Endodermal cell (in vitro differentiated cells): Measurements from ENCODE around the gene CDON. TPM values are rescaled to one million over a fixed set of nuclear protein-coding genes. Genes with fewer than 3 reads are reported as not detected.

Experiments used
- DNase-seq: peaks from one replicate; pipeline ENCODE4 v3.0.0-alpha.2; 2017
- H3K27ac ChIP-seq: 2 replicates; pipeline ENCODE4 v1.5.1; 2013; ENCODE audit warnings: mild to moderate bottlenecking, low read depth, low read length, moderate library complexity
- H3K27me3 ChIP-seq: 2 replicates; pipeline ENCODE4 v1.6.1; 2013; ENCODE audit warnings: mild to moderate bottlenecking, low read length, moderate library complexity; ENCODE audit not compliant: insufficient read depth, control insufficient read depth, poor library complexity, severe bottlenecking
- H3K36me3 ChIP-seq: 2 replicates; pipeline ENCODE4 v1.7.0; 2013; ENCODE audit warnings: mild to moderate bottlenecking, low read length, moderate library complexity; ENCODE audit not compliant: control insufficient read depth, insufficient read depth
- H3K4me1 ChIP-seq: one replicate; pipeline ENCODE4 v1.7.0; 2013; ENCODE audit warnings: low read length; ENCODE audit not compliant: control insufficient read depth, insufficient read depth
- H3K4me3 ChIP-seq: 2 replicates; pipeline ENCODE4 v1.5.1; 2013; ENCODE audit warnings: mild to moderate bottlenecking, low read length, moderate library complexity
- H3K9ac ChIP-seq: 2 replicates; pipeline ENCODE4 v1.6.1; 2013; ENCODE audit warnings: mild to moderate bottlenecking, low read length, moderate library complexity; ENCODE audit not compliant: poor library complexity, severe bottlenecking; ENCODE audit errors: extremely low read depth
- H3K9me3 ChIP-seq: 2 replicates; pipeline ENCODE4 v1.6.1; 2013; ENCODE audit warnings: mild to moderate bottlenecking, low read length, moderate library complexity; ENCODE audit not compliant: control insufficient read depth
- H3K27ac Mint-ChIP-seq: 2 replicates; pipeline ENCODE4 v1.8.0; 2020; ENCODE audit warnings: mixed read lengths
- H3K27me3 Mint-ChIP-seq: 2 replicates; pipeline ENCODE4 v1.8.0; 2021; ENCODE audit warnings: mild to moderate bottlenecking, mixed read lengths; ENCODE audit not compliant: insufficient read depth
- H3K36me3 Mint-ChIP-seq: 2 replicates; pipeline ENCODE4 v1.8.0; 2020; ENCODE audit warnings: low read depth, mixed read lengths
- H3K4me1 Mint-ChIP-seq: 2 replicates; pipeline ENCODE4 v1.8.0; 2020; ENCODE audit warnings: mixed read lengths
- H3K4me3 Mint-ChIP-seq: 2 replicates; pipeline ENCODE4 v1.8.0; 2020; ENCODE audit warnings: mild to moderate bottlenecking, moderate library complexity, mixed read lengths
- H3K9me3 Mint-ChIP-seq: 2 replicates; pipeline ENCODE4 v1.8.0; 2020; ENCODE audit warnings: mild to moderate bottlenecking, mixed read lengths
- WGBS, 2 experiments: methylation state at CpG; one replicate each; pipeline versions ENCODE4 v1.1.5 to v1.1.7; 2013; ENCODE audit warnings: missing lambda C conversion rate in 2 of 2, mixed read lengths in 1 of 2; ENCODE audit not compliant: insufficient coverage in 1 of 2, insufficient read length in 1 of 2; 5-methylcytosine and 5-hydroxymethylcytosine counted together
- total RNA-seq, 2 donors: library from RNA; stranded (reverse); fragmentation: NEBNext Ultra II Directional in 1 of 2; extraction: Animal tissue kit (Norgen Biotek cat#: 25700) in 1 of 2; gene quantifications; 2 replicates in 1 of 2; 3 replicates in 1 of 2; pipeline ENCODE4 v1.2.1, GENCODE V29; 2021
- TF ChIP-seq, protein P1 (sequence below): fragments of 200-600 bp; sonication (generic); conservative IDR thresholded peaks from 2 replicates; pipeline ENCODE4 v1.5.0; 2021; ENCODE audit warnings: antibody characterized with exemption, mild to moderate bottlenecking

The CDON gene
- total RNA-seq, 2 donors from 2014 or later: 19.2 to 24.5 TPM

DNA sequence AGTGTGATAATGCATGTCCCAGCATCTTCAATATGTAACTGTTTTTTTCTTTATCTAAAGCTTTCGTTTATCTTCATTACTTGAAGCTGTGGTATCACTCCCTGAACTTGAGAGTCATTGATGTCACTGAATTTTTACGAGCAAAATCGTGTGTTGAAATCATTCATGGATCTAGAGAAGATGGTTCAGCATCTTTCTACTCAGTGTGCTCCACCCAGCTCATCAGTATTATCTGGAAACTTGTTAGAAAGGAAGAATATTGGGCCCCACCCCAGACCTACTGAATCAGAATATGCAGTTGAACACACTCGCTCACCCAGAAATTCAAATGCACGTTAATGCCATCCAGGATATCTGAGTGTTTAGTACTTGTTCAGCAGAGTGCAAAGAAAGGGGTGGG, 8.3 kb downstream of the CDON start:
- Mint-ChIP-seq H3K9me3 (no peaks in the 10 kb centered on the region), H3K27me3 (no peaks in the 10 kb centered on the region), H3K27ac (no peak overlapping the region), H3K4me1 (peaks cover 6% of the 10 kb centered on the region), H3K4me3 (no peak overlapping the region), H3K36me3 (no peaks in the 10 kb centered on the region)
- Histone ChIP-seq H3K4me1 (no peaks in the 10 kb centered on the region), H3K36me3 (no peaks in the 10 kb centered on the region), H3K9me3 (no peaks in the 10 kb centered on the region), H3K27me3 (peaks cover 43% of the 10 kb centered on the region), H3K9ac (no peak overlapping the region), H3K27ac (no peak overlapping the region), H3K4me3 (no peak overlapping the region)
- TF ChIP-seq, protein P1, sequence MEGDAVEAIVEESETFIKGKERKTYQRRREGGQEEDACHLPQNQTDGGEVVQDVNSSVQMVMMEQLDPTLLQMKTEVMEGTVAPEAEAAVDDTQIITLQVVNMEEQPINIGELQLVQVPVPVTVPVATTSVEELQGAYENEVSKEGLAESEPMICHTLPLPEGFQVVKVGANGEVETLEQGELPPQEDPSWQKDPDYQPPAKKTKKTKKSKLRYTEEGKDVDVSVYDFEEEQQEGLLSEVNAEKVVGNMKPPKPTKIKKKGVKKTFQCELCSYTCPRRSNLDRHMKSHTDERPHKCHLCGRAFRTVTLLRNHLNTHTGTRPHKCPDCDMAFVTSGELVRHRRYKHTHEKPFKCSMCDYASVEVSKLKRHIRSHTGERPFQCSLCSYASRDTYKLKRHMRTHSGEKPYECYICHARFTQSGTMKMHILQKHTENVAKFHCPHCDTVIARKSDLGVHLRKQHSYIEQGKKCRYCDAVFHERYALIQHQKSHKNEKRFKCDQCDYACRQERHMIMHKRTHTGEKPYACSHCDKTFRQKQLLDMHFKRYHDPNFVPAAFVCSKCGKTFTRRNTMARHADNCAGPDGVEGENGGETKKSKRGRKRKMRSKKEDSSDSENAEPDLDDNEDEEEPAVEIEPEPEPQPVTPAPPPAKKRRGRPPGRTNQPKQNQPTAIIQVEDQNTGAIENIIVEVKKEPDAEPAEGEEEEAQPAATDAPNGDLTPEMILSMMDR: no peak
- WGBS, 2 experiments: 91 to 97% methylated on average over 3 to 5 of the region's 5 CpGs
- DNase-seq: no peak

DNA sequence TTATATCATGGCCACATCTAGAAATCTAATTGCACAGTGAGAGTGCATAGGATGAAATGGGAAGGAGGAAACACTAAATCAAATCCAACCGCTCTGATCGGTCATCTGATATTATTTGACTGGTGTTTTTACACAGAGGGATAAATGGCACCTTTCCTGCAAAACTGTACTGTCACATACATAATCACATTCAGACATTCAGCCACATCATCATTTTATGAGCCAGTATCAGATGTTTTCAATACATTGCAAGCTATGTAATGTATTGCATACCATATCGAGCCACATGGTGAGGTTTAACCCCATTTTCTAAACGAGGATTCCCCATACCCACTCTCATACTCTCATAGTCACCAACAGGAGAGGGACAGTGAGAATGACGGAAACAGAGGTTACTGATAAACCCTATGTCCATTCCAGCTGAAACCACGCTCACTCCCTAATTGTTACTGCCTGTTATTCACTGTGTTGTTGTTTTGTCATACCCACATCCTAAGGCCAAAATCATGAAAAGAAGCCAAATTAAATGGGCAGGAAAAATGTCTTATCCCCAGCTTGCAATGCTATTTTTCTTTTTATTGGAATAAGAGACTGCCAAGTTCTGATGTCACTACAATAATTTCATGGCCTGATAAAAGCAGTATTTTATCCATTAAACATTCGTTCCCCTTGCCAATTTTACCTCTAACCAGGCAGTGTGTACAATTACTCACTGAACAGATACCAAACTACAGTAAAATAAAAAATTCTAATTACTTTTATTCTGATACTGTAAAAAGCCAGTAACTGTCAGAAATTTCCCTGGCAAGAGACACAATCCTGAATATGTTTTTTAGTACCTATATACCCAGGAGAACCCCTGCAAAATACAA, 9.0 kb downstream of the CDON start:
- Mint-ChIP-seq H3K27ac (no peak overlapping the region), H3K4me1 (peaks cover 2% of the 10 kb centered on the region), H3K9me3 (no peaks in the 10 kb centered on the region), H3K36me3 (no peaks in the 10 kb centered on the region), H3K27me3 (no peaks in the 10 kb centered on the region), H3K4me3 (no peak overlapping the region)
- Histone ChIP-seq H3K27me3 (peaks cover 35% of the 10 kb centered on the region), H3K4me1 (no peaks in the 10 kb centered on the region), H3K4me3 (no peak overlapping the region), H3K27ac (no peak overlapping the region), H3K9ac (no peak overlapping the region), H3K9me3 (no peaks in the 10 kb centered on the region), H3K36me3 (no peaks in the 10 kb centered on the region)
- TF ChIP-seq, protein P1: no peak
- DNase-seq: no peak
- 84 to 92% methylated on average over 3 to 7 of the region's 7 CpGs for WGBS, 2 experiments

DNA sequence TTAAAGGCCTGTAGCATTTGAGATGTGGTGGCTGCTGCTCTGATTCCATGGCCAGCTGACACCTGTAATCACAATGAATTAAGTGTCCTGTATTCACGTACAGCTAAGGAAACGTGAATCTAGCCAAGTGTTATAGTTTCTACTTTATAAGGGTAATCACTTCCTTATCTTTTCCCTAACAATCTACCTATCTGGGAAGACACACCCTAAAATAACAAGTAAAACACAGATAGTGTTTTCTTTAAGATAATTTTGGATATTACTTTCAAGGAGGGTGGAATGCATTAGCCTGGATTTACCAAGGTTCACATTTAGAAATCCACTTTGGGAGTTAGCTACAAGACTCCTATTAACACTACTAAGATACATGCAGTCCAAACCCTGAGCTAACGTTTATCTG, 11.5 kb downstream of the CDON start:
- no peak for DNase-seq
- H3K4me3 Mint-ChIP-seq: no peak overlapping the region
- 90% methylated on average over 1 to 3 of the region's 3 CpGs for WGBS, 2 experiments
- H3K4me1 ChIP-seq: no peaks in the 10 kb centered on the region
- H3K27me3 ChIP-seq: peaks cover 12% of the 10 kb centered on the region
- no peak overlapping the region for H3K4me3 ChIP-seq
- no peaks in the 10 kb centered on the region for H3K9me3 Mint-ChIP-seq
- peaks cover 2% of the 10 kb centered on the region for H3K4me1 Mint-ChIP-seq
- no peak overlapping the region for H3K9ac ChIP-seq
- H3K9me3 ChIP-seq: no peaks in the 10 kb centered on the region
- H3K36me3 Mint-ChIP-seq: no peaks in the 10 kb centered on the region
- H3K27ac ChIP-seq: no peak overlapping the region
- H3K27ac Mint-ChIP-seq: no peak overlapping the region
- no peaks in the 10 kb centered on the region for H3K27me3 Mint-ChIP-seq
- H3K36me3 ChIP-seq: no peaks in the 10 kb centered on the region
- TF ChIP-seq, protein P1: no peak
